Globus pallidus (tissue), 1 donor: ENCODE data around the gene IRF8.

Source experiments
- DNase-seq: peaks from one replicate; pipeline ENCODE4 v3.0.0-alpha.2; 2015; ENCODE audit warnings: low spot score

The IRF8 gene

GRCh38 chr16:85958731-85959130 lies 59.8 kb downstream of the IRF8 start:
- no peak for DNase-seq

- no peak for DNase-seq
These were observed 60.7 kb downstream of the IRF8 start for GRCh38 chr16:85959686-85960085.

GRCh38 chr16:85960486-85961046 lies 61.6 kb downstream of the IRF8 start:
- no peak for DNase-seq

GRCh38 chr16:85961988-85962915 lies 63.3 kb downstream of the IRF8 start:
- no peak for DNase-seq

- DNase-seq: peak; percentile 53
These were observed 64.9 kb downstream of the IRF8 start for GRCh38 chr16:85963753-85964285.

GRCh38 chr16:85965125-85965524 lies 66.2 kb downstream of the IRF8 start:
- no peak for DNase-seq

- DNase-seq: no peak
These were observed 68.1 kb downstream of the IRF8 start for GRCh38 chr16:85967111-85967510.

DNA sequence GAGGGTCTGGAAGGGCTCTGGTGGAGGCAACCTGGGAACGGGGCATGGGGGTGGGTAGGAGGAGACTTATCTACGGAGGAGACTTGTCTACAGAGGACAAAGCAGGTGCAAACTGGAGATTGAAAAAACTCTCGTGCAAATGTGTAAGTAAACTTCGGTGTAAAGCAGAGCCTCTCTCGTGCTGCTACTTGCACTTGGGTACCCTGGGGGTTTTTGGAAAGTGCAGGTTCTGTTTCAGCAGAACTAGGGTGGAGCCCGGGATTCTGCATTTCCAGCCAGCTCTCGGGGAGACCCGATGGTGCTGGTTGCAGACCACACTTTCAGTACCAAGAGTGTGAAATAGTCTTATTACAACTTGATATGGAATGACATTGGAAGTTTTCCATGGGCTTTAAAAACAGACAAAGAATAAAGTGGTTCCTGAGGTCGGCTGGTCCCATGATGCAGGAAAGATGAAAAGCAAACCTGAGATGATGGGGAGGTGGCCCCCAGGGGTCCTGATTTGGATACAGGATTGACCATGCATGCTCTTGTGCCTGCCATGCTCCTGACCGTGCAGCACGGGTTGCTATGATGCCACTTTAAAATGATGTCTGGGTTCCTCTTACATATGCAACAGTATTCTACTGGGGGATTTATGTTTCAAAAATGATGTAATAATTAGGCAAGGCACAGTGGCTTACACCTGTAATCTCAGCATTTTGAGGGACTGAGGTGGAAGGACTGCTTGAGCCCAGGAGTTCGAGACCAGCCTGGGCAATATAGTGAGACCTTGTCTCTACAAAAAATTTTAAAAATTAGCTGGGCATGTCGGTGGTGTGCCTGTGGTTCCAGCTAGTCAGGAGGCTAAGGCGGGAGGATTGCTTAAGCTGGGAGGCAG lies 69.3 kb downstream of the IRF8 start:
- DNase-seq: no peak

- no peak for DNase-seq
These were observed 70.2 kb downstream of the IRF8 start for GRCh38 chr16:85969159-85969558.

DNA sequence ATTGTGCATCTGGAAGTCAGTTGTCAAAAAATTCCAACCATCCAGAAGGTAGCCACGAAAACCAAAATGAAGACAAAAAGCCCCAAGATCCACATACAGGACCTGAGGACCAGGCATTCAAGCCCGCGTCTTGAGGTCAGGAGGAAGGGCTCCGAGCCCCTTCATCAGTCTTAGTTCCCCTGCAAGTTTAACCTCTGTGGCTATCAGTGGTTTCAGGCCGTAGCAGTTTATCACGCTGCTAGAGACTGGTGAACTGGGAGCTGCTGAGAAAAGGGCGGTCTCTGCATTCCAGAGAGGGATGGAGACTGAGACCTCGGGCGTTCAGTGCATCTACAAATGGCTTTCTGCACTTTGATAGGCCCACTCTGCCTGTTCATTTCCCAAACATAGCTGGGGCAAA lies 70.6 kb downstream of the IRF8 start:
- no peak for DNase-seq

DNA sequence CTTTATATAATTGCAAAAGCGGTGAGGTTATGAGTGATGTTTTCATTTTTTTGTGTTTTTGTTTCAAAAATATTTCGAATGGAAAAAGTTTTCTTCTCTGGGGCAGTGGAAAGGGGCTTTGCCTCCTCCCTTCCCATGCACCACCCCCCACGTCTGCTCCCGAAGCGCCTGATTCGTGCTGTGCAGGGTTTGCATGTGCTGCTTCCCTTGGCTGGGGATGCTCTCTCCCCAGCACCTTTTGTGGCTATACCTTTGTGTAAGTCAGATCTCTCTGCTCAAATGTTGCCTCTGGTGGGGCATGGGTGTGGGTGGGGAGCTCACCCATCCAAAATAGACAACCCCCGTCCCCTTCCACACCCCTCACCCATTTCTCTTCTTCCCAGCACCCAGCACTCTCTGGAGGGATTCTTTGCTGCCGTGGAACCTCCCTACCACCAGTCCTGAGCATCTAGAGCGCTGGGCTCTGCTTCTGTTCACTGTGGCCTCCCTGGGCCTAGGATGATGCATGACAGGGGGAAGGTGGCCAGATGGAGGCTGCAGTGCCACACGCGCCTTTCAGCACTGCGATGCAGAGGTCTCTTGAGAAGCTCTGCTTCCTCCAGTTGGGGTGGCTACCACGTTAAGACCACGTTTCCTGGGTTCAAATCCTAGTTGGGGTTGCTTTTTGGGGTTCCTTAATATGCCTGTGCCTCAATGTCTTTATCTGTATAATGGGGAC lies 71.2 kb downstream of the IRF8 start:
- DNase-seq: no peak

DNA sequence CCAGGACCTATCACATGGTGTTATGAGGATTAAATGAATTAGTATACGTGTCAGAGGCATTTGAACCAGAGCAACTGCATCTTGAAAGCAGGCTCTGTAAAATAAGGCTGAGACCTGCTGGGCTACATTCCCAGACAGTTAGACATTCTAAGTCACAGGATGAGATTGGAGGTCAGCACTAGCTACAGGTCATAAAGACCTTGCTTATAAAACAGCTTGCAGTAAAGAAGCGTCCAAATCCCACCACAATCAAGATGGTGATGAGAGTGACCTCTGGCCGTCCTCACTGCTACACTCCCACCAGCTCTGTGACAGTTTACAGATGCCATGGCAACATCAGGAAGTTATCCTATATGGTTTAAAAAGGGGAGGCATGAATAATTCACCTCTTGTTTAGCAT lies 71.8 kb downstream of the IRF8 start:
- no peak for DNase-seq
